Stimulated activated naive B cell treated with anti-CD40 and anti-IgM and Interleukin-4, amounts not matched to agents 10 μg/mL and 1 μg/mL and 100 μg/mL, for 72 hours (primary cell): ENCODE results near the gene LSM7.
"Not testable (repeated sequence)": the region's sequence is repeated elsewhere in the genome, so short reads cannot be mapped to it uniquely, and the experiment has no call there.

Experiments used
- ATAC-seq, 2 donors: fragments of 150-1000 bp; cut with Tn5 transposase; replicated peaks; 2 replicates each; pipeline ENCODE4 v1.10.0; 2021; ENCODE audit warnings: moderate library complexity in 1 of 2
- DNase-seq: peaks from one replicate; pipeline ENCODE4 v3.0.0; 2021
- H3K27ac Mint-ChIP-seq: one replicate; pipeline ENCODE4 v1.8.0; 2022; ENCODE audit warnings: mild to moderate bottlenecking, mixed read lengths
- H3K27me3 Mint-ChIP-seq, 2 donors: one replicate each; pipeline ENCODE4 v1.8.0; 2022; ENCODE audit warnings: mixed read lengths in 2 of 2
- H3K36me3 Mint-ChIP-seq, 2 donors: one replicate each; pipeline ENCODE4 v1.8.0; 2022; ENCODE audit warnings: mixed read lengths in 2 of 2, mild to moderate bottlenecking in 1 of 2
- H3K4me1 Mint-ChIP-seq, 2 donors: one replicate each; pipeline ENCODE4 v1.8.0; 2022; ENCODE audit warnings: mixed read lengths in 2 of 2, mild to moderate bottlenecking in 1 of 2
- H3K4me3 Mint-ChIP-seq, 2 donors: one replicate each; pipeline ENCODE4 v1.8.0; 2022; ENCODE audit warnings: mild to moderate bottlenecking in 2 of 2, mixed read lengths in 2 of 2, moderate library complexity in 1 of 2
- H3K9me3 Mint-ChIP-seq, 2 donors: one replicate each; pipeline ENCODE4 v1.8.0; 2022; ENCODE audit warnings: mixed read lengths in 2 of 2, mild to moderate bottlenecking in 1 of 2

The LSM7 gene

GRCh38 chr19:2359992-2360685 is 31.8 kb upstream of the LSM7 start, which contains the start of gene TMPRSS9:
Gene TMPRSS9 (plus strand): TSS chr19:2360265. CDS start chr19:2389786, 29,521 bp downstream.
- Mint-ChIP-seq H3K27me3 (peaks cover 7 to 9% of the 10 kb centered on the region in 2 donors), H3K36me3 (peaks cover 2 to 11% of the 10 kb centered on the region in 2 donors), H3K27ac (peak within 1 kb of the TSS; percentile 52), H3K4me1 (peaks cover 6 to 8% of the 10 kb centered on the region in 2 donors), H3K4me3 (no peak within 1 kb of the TSS), H3K9me3 (peaks cover 0 to 3% of the 10 kb centered on the region in 2 donors)
- ATAC-seq (peak; percentile 48 to 51), DNase-seq (no peak)

GRCh38 chr19:2358548-2359173 is 30.3 kb upstream of the LSM7 start:
- H3K27me3 Mint-ChIP-seq, result peaks cover 6 to 7% of the 10 kb centered on the region in 2 donors
- H3K9me3 Mint-ChIP-seq, result peaks cover 0 to 3% of the 10 kb centered on the region in 2 donors
- peaks cover 2 to 15% of the 10 kb centered on the region in 2 donors for H3K36me3 Mint-ChIP-seq

GRCh38 chr19:2357279-2358206 is 29.2 kb upstream of the LSM7 start:
- Mint-ChIP-seq H3K9me3 (peaks cover 0 to 3% of the 10 kb centered on the region in 2 donors), H3K4me1 (peaks cover 6% of the 10 kb centered on the region in 2 donors), H3K4me3 (no peak overlapping the region), H3K27me3 (peaks cover 6 to 7% of the 10 kb centered on the region in 2 donors), H3K36me3 (peaks cover 7 to 15% of the 10 kb centered on the region in 2 donors), H3K27ac (no peak overlapping the region)
- ATAC-seq (no peak), DNase-seq (no peak)

More at GRCh38 chr19:2358548-2359173, 30.3 kb upstream of the LSM7 start:
- H3K4me1 Mint-ChIP-seq, result peaks cover 6% of the 10 kb centered on the region in 2 donors
- peak overlapping the region; percentile 56 for H3K27ac Mint-ChIP-seq
- no peak for DNase-seq
- no peak overlapping the region for H3K4me3 Mint-ChIP-seq
- no peak for ATAC-seq

- Mint-ChIP-seq H3K27ac (no peak overlapping the region), H3K27me3 (peaks cover 6 to 7% of the 10 kb centered on the region in 2 donors), H3K4me1 (peaks cover 6% of the 10 kb centered on the region in 2 donors), H3K36me3 (peaks cover 10 to 18% of the 10 kb centered on the region in 2 donors), H3K4me3 (no peak overlapping the region), H3K9me3 (peaks cover 0 to 3% of the 10 kb centered on the region in 2 donors)
- DNase-seq, result no peak
- ATAC-seq, result no peak
These were observed 27.8 kb upstream of the LSM7 start for GRCh38 chr19:2356036-2356646.

- Mint-ChIP-seq H3K9me3 (peaks cover 0 to 3% of the 10 kb centered on the region in 2 donors), H3K27me3 (peaks cover 2% of the 10 kb centered on the region in 2 donors), H3K27ac (no peak overlapping the region), H3K4me1 (peaks cover 2 to 3% of the 10 kb centered on the region in 2 donors), H3K36me3 (peaks cover 10 to 18% of the 10 kb centered on the region in 2 donors), H3K4me3 (no peak overlapping the region)
- no peak for DNase-seq
- no peak for ATAC-seq
These were observed 27.0 kb upstream of the LSM7 start for GRCh38 chr19:2355168-2356035.

- ATAC-seq, result no peak
- peaks cover 0 to 3% of the 10 kb centered on the region in 2 donors for H3K9me3 Mint-ChIP-seq
- peaks cover 10 to 18% of the 10 kb centered on the region in 2 donors for H3K36me3 Mint-ChIP-seq
- DNase-seq, result no peak
- no peak overlapping the region for H3K27ac Mint-ChIP-seq
- H3K4me1 Mint-ChIP-seq, result peaks cover 0 to 2% of the 10 kb centered on the region in 2 donors
- no peak overlapping the region for H3K4me3 Mint-ChIP-seq
- no peaks in the 10 kb centered on the region for H3K27me3 Mint-ChIP-seq
These were observed 26.3 kb upstream of the LSM7 start for GRCh38 chr19:2354670-2355069.

GRCh38 chr19:2353887-2354592 is 25.7 kb upstream of the LSM7 start:
- Mint-ChIP-seq H3K9me3 (peaks cover 0 to 3% of the 10 kb centered on the region in 2 donors), H3K27me3 (no peaks in the 10 kb centered on the region), H3K27ac (no peak overlapping the region), H3K36me3 (peaks cover 10 to 18% of the 10 kb centered on the region in 2 donors), H3K4me1 (peaks cover 0 to 2% of the 10 kb centered on the region in 2 donors), H3K4me3 (no peak overlapping the region)
- no peak for DNase-seq
- ATAC-seq, result no peak

- Mint-ChIP-seq H3K4me1 (peaks cover 0 to 2% of the 10 kb centered on the region in 2 donors), H3K4me3 (no peak overlapping the region), H3K9me3 (peaks cover 0 to 3% of the 10 kb centered on the region in 2 donors), H3K27me3 (no peaks in the 10 kb centered on the region), H3K27ac (peak overlapping the region; percentile 20), H3K36me3 (peaks cover 10 to 18% of the 10 kb centered on the region in 2 donors)
- ATAC-seq (no peak), DNase-seq (no peak)
These were observed 24.9 kb upstream of the LSM7 start for GRCh38 chr19:2353159-2353886.

GRCh38 chr19:2352121-2352520 is 23.7 kb upstream of the LSM7 start:
- ATAC-seq (no peak), DNase-seq (no peak)
- H3K36me3 Mint-ChIP-seq, result peaks cover 10 to 15% of the 10 kb centered on the region in 2 donors
- no peaks in the 10 kb centered on the region for H3K27me3 Mint-ChIP-seq
- H3K9me3 Mint-ChIP-seq, result no peaks in the 10 kb centered on the region
- no peak overlapping the region for H3K4me3 Mint-ChIP-seq
- H3K27ac Mint-ChIP-seq, result no peak overlapping the region
- H3K4me1 Mint-ChIP-seq, result no peaks in the 10 kb centered on the region

GRCh38 chr19:2351591-2351990 is 23.2 kb upstream of the LSM7 start:
- no peak for ATAC-seq
- Mint-ChIP-seq H3K36me3 (peaks cover 10% of the 10 kb centered on the region in 2 donors), H3K9me3 (no peaks in the 10 kb centered on the region), H3K27ac (no peak overlapping the region), H3K4me3 (no peak overlapping the region), H3K27me3 (no peaks in the 10 kb centered on the region), H3K4me1 (no peaks in the 10 kb centered on the region)
- no peak for DNase-seq

GRCh38 chr19:2350656-2351055 is 22.3 kb upstream of the LSM7 start:
- Mint-ChIP-seq H3K27me3 (no peaks in the 10 kb centered on the region), H3K36me3 (peaks cover 8 to 11% of the 10 kb centered on the region in 2 donors), H3K27ac (no peak overlapping the region), H3K4me1 (peaks cover 0 to 1% of the 10 kb centered on the region in 2 donors), H3K9me3 (no peaks in the 10 kb centered on the region), H3K4me3 (no peak overlapping the region)
- ATAC-seq, result no peak
- DNase-seq, result no peak

- not testable (repeated sequence) for H3K27ac Mint-ChIP-seq, DNase-seq, H3K9me3 Mint-ChIP-seq, H3K27me3 Mint-ChIP-seq, H3K4me1 Mint-ChIP-seq, ATAC-seq, H3K4me3 Mint-ChIP-seq
- peaks cover 11 to 17% of the 10 kb centered on the region in 2 donors for H3K36me3 Mint-ChIP-seq
These were observed 21.4 kb upstream of the LSM7 start for GRCh38 chr19:2349818-2350217.
